NOMO-1 treated with dmso at 0.1 percent for 144 hours (cell line): ENCODE data around the gene SIM1.

Experiments used
- DNase-seq: peaks from one replicate; lab custom pipeline; 2025; ENCODE audit not compliant: unreplicated experiment; lab: John Stamatoyannopoulos, UW

Gene SIM1

GRCh38 chr6:100456908-100457235, 7.8 kb downstream of the SIM1 start:
- no peak for DNase-seq

- no peak for DNase-seq
Measured at GRCh38 chr6:100456141-100456907, 8.4 kb downstream of the SIM1 start.

DNA sequence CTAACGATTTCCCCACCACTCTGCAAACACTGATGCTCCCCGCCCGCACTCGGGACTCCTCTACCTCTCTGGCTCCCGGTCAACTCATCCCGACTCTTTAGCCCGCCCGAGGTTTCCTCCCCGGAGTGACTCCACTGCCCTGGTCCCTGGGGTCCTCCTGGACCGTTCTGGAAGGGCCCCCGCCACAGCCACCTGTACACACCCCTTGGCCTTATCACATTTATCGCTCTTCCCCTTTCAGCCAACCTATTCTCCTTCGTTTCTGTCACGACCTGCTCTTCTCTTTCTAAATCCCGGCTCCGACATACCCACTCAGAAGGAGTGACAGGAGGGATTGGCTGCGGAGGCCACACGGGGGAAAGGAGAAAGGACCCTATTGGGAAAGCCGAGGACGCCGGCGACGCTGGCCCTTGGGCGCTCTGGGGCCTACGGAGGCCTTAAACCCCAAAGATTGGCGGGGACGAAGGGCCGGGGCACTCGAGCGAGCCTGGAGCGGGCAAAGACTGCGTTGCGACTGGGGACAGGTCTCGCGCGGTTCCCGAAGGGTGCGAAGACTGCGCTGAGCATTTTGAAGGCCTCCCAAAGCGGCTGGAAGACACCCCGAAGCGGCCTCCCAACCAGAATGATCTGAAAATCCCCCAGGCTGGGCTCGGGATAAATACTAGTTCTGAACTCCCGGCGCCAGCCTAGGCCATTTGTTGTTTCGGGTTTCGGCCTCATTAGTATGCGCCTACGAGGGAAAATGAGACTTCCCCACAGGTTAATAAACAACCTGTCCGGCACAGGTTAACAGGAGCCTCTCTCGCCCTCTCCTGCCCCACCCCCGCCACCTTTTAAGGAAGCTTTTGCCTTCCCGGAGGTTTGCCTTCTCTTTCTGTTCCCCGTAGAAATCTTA, 9.2 kb downstream of the SIM1 start:
- DNase-seq: no peak

DNA sequence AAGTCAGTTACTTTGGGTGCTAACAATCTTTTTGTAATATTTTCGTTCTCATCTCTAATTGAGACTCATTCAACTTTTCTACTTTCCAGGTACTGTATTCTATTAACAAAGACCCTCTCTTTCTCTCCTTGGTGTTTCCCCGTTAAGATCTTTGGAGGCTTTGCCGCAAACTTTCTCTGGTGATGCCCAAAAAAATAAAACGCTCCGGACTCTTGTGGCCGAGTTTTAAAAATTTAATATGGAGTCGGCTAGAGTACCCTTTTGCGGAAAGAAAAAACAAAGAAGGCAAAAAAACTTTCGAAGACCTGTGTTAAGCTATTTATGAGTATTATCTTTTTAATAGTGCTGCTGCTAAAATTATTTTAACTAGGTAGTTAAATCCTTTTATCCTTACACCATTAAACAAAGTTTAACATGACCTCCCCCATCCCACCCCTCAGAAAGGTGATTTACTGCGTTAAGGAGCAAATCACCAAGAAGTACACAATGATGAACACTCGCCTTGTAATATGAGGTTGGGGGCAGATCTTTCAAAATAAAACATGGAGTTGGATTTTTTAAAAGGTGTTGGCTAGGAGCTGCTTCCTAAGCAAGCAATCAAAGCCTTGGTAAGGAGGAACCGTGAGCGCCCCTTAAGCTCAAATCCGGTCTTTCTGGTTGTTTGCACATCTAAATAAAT, 10.0 kb downstream of the SIM1 start:
- DNase-seq: no peak

- no peak for DNase-seq
Measured at GRCh38 chr6:100453701-100454521, 10.8 kb downstream of the SIM1 start.

- DNase-seq: no peak
Measured at GRCh38 chr6:100452998-100453397, 11.7 kb downstream of the SIM1 start.

DNA sequence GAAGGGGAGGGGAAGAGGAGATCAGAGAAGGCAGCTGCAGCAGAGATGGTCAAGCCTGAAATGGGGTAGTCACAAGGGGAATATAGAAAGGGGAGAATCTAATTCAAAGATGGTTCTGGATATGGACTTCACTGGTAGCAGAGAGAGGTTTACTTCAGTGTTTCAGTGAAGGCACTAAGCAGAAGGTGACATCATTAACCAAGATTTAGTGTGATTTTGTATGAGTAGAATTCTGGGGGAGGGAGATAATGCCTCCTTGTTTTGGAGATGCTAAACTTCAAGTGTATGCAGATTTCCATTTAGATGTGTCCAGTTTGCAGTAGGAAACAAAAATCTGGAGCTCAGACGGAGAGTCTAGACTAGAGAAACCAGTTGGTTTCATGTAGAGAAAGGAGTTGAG, 13.1 kb downstream of the SIM1 start:
- DNase-seq: no peak

DNA sequence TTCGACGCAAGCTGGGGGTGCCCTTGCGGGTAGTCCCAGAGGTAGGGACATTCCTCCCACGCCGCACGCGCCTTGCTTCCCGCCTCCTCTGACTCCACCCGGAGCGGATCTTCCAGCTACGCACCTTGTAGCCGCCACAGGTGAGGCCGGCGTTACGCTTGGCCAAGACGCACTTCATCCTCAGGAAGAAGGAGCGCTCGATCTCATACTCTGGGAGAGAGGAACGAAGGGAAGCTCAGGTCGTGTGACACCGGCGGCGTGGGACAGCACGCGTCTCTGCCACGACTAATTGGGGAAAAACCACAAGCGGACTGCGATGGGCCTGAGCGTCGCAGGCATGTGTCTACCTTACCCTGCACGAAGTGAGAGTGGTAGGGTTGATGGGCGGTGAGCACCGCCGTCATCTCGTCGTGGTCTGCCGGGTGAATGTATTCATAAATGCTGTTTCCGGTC, 15.5 kb downstream of the SIM1 start:
- no peak for DNase-seq

- DNase-seq: no peak
Measured at GRCh38 chr6:100447900-100448748, 16.6 kb downstream of the SIM1 start.

GRCh38 chr6:100447081-100447899, 17.4 kb downstream of the SIM1 start:
- DNase-seq: no peak

GRCh38 chr6:100446115-100447080, 18.3 kb downstream of the SIM1 start:
- no peak for DNase-seq

DNA sequence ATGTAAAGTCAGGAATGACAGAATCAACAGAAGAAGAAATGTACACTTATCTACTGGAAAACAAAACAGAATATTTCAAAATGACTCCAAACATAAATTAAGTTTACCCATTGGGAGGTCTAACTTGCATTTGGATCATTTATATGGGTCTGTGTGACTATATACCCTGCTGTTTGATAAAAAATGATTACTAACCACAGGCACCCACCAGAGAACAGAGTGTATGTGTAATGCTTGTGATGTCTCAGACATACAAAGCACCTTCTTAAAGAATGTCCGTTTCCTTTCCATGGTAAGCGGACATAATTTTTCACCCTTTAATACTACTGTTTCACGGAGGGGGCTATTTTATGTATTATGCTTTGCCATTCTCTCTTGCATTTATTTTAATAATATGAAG, 19.2 kb downstream of the SIM1 start:
- no peak for DNase-seq

GRCh38 chr6:100440935-100441334, 23.8 kb downstream of the SIM1 start:
- DNase-seq: no peak

- DNase-seq: no peak
Measured at GRCh38 chr6:100435299-100435698, 29.4 kb downstream of the SIM1 start.

DNA sequence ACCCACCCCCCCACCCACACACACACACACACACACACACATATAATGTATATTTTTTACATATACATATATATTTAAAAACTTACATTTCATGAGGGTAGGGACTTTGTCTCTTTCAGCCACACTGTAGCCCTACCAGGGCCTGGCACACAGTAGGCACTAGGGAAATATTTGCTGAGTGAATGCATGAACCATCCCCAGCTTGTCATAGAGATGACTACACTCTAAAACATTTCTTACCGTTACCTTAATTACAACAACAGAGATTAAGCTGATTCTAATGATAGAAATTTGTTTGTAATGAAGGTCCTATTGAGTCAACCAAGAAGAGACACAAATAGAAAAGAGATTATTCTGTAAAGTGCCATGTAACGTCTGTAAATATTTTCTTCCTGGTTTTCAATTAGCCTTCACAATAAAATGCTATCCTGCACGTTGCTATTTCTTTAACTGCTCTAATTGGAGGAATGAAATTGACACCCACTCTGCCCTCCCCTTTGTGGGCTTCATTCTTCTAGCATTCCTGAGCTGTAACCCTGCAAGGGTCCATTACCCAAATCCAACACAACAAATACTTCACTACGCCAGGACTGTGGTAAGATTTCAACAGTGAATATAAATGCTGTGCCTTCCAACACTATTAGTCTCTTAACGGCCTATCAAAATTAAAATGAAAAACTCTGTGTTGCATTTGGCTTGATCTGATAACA, 30.8 kb downstream of the SIM1 start:
- no peak for DNase-seq

- DNase-seq: no peak
Measured at GRCh38 chr6:100432136-100432535, 32.6 kb downstream of the SIM1 start.

- no peak for DNase-seq
Measured at GRCh38 chr6:100430962-100431361, 33.8 kb downstream of the SIM1 start.
